ENCODE measurements around the gene KSR1.
"Not testable (repeated sequence)": the region's sequence is repeated elsewhere in the genome, so short reads cannot be mapped to it uniquely, and the experiment has no call there.

The KSR1 gene

GRCh38 chr17:27663936-27664605, 207.8 kb downstream of the KSR1 start:
- H3K4me3 ChIP-seq (ENCODE audit: low read depth, low read length), result no peak overlapping the region
- TF ChIP-seq, protein P1, sequence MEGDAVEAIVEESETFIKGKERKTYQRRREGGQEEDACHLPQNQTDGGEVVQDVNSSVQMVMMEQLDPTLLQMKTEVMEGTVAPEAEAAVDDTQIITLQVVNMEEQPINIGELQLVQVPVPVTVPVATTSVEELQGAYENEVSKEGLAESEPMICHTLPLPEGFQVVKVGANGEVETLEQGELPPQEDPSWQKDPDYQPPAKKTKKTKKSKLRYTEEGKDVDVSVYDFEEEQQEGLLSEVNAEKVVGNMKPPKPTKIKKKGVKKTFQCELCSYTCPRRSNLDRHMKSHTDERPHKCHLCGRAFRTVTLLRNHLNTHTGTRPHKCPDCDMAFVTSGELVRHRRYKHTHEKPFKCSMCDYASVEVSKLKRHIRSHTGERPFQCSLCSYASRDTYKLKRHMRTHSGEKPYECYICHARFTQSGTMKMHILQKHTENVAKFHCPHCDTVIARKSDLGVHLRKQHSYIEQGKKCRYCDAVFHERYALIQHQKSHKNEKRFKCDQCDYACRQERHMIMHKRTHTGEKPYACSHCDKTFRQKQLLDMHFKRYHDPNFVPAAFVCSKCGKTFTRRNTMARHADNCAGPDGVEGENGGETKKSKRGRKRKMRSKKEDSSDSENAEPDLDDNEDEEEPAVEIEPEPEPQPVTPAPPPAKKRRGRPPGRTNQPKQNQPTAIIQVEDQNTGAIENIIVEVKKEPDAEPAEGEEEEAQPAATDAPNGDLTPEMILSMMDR (IDR thresholded peaks at IDR 0.05; ENCODE audit: control insufficient read depth, extremely low read depth, insufficient read depth), result no peak
- DNase-seq (ENCODE audit: low read depth), result no peak

- no peak for DNase-seq (ENCODE audit: low read depth)
- TF ChIP-seq, protein P1 (IDR thresholded peaks at IDR 0.05; ENCODE audit: control insufficient read depth, extremely low read depth, insufficient read depth), result no peak
- no peak overlapping the region for H3K4me3 ChIP-seq (ENCODE audit: low read depth, low read length)
Measured at GRCh38 chr17:27664606-27664965, 208.3 kb downstream of the KSR1 start.

GRCh38 chr17:27665549-27665948, 209.3 kb downstream of the KSR1 start:
- H3K4me3 ChIP-seq (ENCODE audit: low read depth, low read length), result no peak overlapping the region
- TF ChIP-seq, protein P1 (IDR thresholded peaks at IDR 0.05; ENCODE audit: control insufficient read depth, extremely low read depth, insufficient read depth), result no peak
- no peak for DNase-seq (ENCODE audit: low read depth)

DNA sequence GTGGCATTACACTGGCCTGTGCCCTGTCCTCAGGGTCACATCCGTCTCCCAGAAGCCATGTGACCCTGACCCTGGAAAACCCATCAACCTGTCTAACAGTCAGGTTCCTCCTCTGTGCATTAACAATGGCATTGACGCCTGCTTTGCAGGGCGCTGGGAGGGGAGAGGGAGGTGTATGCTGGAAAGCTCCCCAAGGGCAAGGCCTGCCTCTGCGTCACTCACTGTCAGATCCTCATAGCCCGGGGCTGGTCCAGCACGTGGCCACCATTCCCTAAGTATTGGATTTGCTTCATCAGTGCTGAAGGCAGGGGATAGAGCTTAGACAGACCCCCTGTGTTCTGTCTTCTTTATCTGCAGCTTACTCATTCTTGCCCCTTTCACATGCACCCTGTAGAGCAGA, 210.0 kb downstream of the KSR1 start:
- DNase-seq (ENCODE audit: low read depth); H3K4me3 ChIP-seq (ENCODE audit: low read depth, low read length): not testable (repeated sequence)

GRCh38 chr17:27666831-27667560, 210.7 kb downstream of the KSR1 start:
- TF ChIP-seq, protein P1 (IDR thresholded peaks at IDR 0.05; ENCODE audit: control insufficient read depth, extremely low read depth, insufficient read depth), result no peak
- no peak overlapping the region for H3K4me3 ChIP-seq (ENCODE audit: low read depth, low read length)
- no peak for DNase-seq (ENCODE audit: low read depth)

GRCh38 chr17:27667656-27668487, 211.6 kb downstream of the KSR1 start:
- H3K4me3 ChIP-seq (ENCODE audit: low read depth, low read length), result no peak overlapping the region
- no peak for DNase-seq (ENCODE audit: low read depth)
- TF ChIP-seq, protein P1 (IDR thresholded peaks at IDR 0.05; ENCODE audit: control insufficient read depth, extremely low read depth, insufficient read depth), result no peak

DNA sequence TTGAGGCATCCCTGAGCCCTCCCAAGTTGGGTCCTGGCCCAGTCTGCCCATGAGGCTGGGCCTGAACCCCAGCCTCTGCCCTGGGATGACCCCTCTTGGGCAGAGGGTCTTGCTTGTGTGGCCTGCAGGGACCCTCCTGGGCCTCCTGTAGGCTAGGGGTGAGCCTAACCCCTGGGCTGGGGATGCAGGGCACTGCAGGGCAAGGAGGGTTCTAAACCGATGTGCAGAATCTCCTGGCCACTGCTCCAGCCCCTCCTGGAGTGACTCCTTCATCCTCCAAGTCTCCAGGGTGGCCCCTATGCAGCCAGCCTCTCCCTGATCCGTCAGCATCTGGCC, 212.2 kb downstream of the KSR1 start:
- no peak overlapping the region for H3K4me3 ChIP-seq (ENCODE audit: low read depth, low read length)
- DNase-seq (ENCODE audit: low read depth), result no peak
- TF ChIP-seq, protein P1 (IDR thresholded peaks at IDR 0.05; ENCODE audit: control insufficient read depth, extremely low read depth, insufficient read depth), result no peak
